WI38 (cell line): ENCODE measurements around the gene SLC22A5.

ENCODE experiments used
- H3K4me3 ChIP-seq: 2 replicates; pipeline ENCODE4 v1.5.1; 2011; ENCODE audit warnings: low read depth, mild to moderate bottlenecking, control low read depth, low read length
- TF ChIP-seq, protein P1 (sequence below): IDR thresholded peaks from 2 replicates; pipeline ENCODE4 v1.5.1; 2012; ENCODE audit warnings: low read depth, mild to moderate bottlenecking, control low read depth, low read length

SLC22A5 gene

DNA sequence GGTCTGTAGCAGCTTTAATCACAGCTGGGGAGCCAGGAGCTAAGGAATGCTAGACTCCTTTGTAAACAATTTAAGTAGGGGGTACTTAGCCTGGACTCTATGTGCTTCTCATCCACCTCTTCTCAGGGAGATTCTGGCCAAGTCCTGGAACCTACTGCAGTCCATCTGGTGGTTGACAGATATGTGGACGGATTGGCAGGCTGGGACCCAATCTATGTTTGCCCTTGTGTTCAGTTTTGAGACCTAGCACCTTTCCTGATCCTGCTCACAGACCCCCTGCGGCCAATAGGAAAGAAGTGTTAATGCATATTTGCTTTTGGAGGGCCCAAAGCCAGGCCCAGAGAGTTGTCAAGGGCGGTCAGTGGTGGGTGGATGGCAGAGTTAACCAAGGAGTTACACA is 6.4 kb downstream of the SLC22A5 start:
- no peak overlapping the region for H3K4me3 ChIP-seq
- TF ChIP-seq, protein P1, sequence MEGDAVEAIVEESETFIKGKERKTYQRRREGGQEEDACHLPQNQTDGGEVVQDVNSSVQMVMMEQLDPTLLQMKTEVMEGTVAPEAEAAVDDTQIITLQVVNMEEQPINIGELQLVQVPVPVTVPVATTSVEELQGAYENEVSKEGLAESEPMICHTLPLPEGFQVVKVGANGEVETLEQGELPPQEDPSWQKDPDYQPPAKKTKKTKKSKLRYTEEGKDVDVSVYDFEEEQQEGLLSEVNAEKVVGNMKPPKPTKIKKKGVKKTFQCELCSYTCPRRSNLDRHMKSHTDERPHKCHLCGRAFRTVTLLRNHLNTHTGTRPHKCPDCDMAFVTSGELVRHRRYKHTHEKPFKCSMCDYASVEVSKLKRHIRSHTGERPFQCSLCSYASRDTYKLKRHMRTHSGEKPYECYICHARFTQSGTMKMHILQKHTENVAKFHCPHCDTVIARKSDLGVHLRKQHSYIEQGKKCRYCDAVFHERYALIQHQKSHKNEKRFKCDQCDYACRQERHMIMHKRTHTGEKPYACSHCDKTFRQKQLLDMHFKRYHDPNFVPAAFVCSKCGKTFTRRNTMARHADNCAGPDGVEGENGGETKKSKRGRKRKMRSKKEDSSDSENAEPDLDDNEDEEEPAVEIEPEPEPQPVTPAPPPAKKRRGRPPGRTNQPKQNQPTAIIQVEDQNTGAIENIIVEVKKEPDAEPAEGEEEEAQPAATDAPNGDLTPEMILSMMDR = no peak

DNA sequence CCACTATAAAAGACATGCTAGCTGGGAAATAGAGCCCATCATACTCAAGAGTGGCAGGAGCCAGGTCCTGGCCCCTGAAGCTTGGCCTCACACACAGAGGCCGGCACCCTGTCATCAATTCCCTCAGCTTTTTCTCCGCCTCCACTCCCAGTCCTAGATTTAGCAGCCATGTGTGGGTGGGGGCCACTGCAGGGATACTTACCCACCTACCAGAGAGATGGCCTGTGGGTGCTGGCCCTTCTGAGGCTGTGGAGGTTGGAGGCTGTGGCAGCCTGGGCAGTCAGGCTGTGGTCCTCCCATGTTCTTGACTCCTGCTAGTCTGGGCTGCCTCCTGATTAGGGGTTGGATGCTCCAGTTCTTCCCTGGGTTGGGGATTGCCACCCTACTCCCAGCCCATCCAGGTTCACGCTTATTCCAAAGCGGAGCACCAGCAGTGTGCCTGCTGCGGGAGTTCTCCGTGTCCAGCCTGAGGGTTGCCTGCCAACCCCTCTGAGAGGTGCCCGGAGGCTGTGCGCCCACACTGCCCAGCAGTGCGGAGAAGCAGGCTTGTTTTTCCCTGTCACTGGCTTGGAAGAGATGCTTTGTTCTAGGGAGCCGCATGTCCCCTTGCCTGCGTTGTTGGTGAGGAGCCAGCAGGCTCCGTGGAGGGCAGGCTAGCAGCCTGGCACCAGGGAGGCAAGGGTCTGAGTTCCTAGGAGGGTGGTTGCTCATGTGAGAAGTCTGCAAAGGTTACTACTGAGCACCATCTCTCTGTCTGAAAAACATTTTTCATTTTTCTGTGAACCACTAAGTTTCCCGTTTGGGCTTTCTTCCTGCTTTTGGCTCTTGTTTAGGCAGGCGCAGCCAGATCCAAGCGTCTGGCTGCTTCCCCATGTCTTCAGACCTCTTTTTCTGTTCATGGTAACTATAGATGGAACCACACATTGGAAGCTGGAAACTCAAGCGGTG is 7.5 kb downstream of the SLC22A5 start:
- TF ChIP-seq, protein P1 = no peak
- no peak overlapping the region for H3K4me3 ChIP-seq

DNA sequence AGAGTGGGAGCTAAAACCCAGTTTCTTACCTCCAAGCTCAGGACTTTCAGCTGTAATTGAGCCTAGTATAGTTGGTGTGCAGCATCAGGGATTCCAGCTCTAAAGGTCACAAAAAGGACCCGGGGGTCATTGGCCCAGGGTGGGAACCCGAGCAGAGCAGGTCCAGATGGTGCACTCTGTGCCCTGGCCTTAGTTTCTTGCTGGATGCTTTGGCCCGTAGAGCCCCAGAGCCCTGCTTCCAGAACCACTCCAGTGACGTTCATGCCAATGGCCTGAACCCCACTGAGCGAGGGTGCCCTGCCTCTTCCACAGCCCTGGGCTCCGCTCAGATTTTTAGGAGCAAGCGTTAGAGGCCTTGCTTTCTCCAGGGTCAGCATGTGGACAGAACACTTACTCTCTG is 8.2 kb downstream of the SLC22A5 start:
- H3K4me3 ChIP-seq = no peak overlapping the region
- TF ChIP-seq, protein P1 = no peak

DNA sequence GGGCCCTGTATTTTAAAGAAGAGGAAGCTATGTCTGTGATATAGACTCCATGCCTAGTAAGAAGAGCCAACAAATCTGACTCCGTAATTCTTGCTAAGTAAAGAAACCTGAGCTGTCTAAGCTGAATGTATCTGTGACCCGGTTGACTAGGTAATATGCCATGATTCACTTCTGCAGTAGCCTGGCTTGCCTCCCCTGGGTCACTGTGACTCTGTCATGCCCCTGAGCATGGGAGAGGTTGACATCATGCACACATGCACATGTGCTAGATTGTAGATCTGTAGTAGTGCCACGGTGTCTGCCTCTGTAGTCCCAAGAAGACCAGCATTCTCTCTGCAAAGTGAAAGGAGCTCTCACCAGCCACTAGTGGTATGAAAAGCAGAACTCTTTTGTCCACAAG is 9.1 kb downstream of the SLC22A5 start:
- no peak overlapping the region for H3K4me3 ChIP-seq
- TF ChIP-seq, protein P1 = no peak

DNA sequence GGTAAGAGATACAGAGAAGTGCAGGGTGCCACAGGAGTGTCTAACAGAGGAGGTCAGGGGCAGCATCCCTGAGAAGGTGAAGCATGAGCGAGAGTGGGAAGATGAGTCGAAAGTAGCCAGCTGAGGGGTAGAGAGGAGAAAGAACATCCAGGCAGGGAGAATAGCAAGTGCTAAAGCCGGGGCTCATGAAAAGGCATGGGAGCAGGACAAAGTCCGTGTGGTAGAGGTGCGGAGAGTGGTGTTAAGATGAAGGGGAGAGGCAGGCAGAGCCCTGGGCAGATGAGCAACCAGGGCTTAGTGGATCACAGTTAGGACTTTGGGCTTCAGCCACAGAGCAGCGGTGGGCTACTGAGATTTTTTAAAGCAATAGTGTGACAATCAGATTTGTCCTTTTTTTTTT is 10.5 kb downstream of the SLC22A5 start:
- no peak overlapping the region for H3K4me3 ChIP-seq
- TF ChIP-seq, protein P1 = no peak

DNA sequence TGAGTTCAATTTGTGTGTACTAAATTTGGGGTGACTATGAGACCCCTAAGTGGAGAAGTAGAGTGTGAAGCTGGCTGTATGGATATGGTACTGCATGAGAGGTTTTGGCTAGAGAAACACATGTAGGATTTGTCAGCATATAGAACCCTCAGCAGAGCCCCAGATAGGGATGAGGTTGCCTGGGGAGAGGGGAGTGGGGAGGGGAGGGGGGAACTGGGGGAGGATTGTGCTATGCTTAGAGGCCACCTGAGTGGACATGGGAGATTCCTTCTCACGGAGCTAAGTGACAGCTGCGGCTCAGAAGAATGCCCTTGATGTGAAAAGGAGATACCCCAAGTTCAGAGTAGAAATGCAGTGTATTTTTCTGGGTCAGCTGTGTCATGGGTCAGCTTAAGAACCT is 11.2 kb downstream of the SLC22A5 start:
- TF ChIP-seq, protein P1 = no peak

DNA sequence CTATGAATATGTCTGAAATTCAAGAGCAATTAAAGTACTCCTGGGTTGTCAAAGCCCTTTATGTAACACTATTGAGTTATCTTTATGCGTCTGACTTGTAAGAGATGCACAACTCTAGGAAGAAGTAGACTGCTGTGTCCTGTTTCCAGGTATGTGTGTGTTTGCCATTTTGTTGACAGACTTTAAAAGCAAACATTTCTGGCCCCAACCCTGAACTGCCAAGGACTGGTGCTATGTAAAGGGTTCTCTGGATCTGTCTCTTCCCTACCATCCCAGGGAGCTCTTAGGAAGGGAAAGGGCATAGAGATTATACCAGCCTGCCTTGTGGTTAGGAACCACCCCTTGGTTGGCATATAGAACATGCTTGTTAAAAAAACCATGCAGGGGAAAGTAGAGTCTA is 12.1 kb downstream of the SLC22A5 start:
- H3K4me3 ChIP-seq = no peak overlapping the region
- TF ChIP-seq, protein P1 = no peak

More for the DNA sequence above, 11.2 kb downstream of the SLC22A5 start:
- no peak overlapping the region for H3K4me3 ChIP-seq
